ENCODE measurements around the gene SKOR1.

The SKOR1 gene

DNA sequence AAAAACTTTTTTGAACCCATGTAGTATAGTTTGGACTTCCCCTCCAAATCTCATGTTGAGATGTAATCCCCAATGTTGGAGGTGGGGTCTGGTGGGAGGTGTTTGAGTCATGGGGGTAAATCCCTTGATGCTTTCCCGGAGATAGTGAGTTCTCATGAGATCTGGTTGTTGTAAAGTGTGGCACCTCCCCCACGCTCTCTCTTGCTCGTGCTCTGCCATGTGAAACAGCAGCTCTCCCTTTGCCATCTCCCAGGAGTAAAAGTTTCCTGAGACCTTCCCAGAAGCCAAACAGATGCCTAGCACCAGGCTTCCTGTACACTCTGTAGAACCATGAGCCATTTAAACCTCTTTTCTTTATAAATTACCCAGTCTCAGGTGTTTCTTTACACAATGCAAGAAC, 30.5 kb downstream of the SKOR1 start:
- DNase-seq = no peak

DNA sequence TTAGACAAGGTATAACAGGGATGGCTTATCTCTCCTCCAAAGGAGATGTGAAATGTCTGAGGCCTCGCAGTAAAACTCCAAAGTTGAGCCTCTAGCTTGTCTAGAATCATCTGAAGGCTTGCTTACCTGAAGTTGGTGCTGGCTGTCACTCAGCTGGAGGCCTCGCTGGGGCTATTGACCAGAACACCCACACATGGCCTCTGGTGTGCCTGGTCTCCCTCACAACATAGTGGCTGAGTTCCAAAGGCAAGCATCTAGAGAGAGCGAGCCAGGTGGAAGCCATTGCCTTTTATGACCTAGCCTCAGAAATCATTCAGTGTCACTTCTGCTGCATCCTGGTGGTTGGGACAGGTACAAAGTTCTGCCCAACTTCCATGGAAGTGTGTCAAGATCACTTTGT, 31.9 kb downstream of the SKOR1 start:
- DNase-seq = no peak

GRCh38 chr15:67859331-67859946, 34.1 kb downstream of the SKOR1 start:
- no peak for DNase-seq

- DNase-seq = no peak
Measured at GRCh38 chr15:67861983-67862382, 36.7 kb downstream of the SKOR1 start.

- DNase-seq = no peak
Measured at GRCh38 chr15:67862750-67863441, 37.6 kb downstream of the SKOR1 start.

DNA sequence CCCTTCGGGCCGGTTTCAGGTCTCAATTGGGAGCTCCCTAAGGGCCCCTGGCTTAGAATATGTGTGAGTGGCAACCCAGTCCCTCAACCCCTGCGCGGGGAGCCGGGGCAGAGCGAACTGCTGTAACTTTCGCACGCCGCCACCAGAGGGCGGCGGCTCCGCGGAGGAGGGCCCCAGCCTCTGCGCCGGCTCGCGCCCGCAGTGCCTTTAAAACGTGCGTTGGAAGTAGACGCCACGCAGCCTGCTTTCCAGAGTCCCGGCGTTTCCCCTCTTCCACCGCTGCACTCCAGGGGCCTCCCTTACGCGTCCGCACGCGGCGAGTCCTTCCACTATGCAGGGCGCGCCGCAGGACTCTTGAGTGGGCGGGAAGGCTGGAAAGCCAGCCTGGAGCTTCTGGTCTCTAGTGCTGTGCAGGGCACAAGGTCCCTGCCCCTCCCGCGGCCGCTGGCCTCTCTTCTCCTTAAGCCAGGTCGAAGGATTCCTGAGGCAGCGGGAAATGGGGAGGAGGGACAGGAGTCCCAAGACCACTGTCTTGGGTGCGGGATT, 38.2 kb downstream of the SKOR1 start:
- peak; percentile 77 to 78 for DNase-seq

- DNase-seq = no peak
Measured at GRCh38 chr15:67865331-67865730, 40.0 kb downstream of the SKOR1 start.

DNA sequence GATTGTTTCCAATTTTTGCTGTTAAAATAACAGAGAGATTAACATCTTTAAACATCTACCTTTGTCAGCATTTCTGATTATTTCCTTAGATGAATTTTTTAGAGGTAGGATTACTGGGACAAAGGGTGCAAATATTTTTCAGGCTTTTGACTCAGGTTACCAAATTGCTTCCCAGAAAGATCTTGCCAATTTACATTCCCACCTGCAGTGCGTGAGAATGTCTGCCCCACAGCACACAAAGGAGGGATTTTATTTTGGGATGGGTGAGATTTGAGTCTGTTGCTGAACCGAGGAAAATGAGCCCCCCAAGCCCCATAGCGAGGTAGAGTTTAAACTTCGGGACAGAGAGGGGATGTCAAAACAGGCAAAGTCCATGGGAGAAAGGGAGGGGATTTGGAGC, 40.5 kb downstream of the SKOR1 start:
- DNase-seq = no peak

DNA sequence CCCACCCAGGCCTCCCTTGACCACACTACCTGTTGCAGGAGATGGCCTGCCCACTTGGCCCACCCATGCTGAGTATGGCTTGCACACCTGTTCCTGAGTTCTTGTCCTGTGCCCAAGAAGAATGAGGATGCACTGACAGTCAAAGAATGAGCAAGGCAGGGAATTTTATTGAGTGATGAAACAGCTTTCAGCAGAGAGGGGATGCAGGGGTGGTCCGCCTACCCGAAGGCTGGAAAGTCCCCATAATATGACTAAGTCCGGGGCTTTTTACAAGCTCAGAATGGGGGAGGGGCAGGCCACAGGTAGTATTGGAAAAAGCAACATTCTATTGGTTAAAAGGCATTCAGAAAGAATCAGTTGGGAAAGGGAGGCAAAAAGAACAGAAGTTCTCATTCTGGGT, 44.4 kb downstream of the SKOR1 start:
- no peak for DNase-seq

DNA sequence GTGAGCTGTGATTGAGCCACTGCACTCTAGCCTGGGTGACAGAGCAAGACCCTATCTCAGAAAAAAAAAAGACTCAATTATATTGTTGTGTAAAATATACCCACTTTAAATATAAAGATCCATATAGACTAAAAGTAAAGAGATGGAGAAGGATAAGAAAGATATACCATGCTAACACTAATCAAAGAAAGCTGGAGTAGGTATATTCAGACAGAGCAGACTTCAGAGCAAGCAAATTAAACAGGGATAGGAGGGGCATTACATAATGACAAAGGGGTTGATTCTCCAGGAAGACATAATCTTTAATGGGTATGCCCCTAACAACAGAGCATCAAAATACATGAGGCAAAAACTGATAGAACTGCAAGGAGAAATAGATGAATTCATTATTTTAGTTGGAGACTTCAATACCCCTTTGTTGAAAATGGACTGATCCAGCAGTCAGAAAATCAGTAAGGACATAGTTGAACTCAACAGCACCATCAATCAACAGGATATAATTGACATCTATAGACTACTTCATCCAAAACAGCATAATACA, 45.6 kb downstream of the SKOR1 start:
- no peak for DNase-seq

GRCh38 chr15:67873777-67874176, 48.5 kb downstream of the SKOR1 start:
- no peak for DNase-seq

DNA sequence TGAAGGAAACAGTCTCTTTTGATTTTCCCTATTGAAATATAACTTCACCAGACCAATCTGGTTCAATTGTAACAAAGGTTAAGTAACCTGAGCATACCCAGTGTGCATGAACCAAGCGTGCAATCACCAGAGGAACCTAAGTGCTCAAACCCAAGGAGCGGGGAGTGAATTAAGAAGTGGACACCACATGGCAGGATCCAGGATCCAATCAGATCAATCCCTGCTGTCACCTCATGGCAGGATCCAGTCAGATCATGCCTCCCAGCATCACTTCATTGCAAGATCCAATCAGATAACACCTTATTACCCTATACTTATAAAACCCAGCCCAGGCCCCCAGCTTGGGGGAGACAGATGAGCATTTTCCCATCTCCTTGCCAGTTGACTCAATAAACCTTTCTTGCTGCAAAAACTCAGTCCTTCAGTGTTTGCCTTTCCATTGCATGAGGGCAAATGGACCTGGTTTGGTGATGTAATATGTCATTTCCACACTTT, 53.5 kb downstream of the SKOR1 start:
- DNase-seq = no peak

- DNase-seq = no peak
Measured at GRCh38 chr15:67879440-67880129, 54.3 kb downstream of the SKOR1 start.

GRCh38 chr15:67880651-67881182, 55.4 kb downstream of the SKOR1 start:
- DNase-seq = peak in 1 of 2 experiments; percentile 43

DNA sequence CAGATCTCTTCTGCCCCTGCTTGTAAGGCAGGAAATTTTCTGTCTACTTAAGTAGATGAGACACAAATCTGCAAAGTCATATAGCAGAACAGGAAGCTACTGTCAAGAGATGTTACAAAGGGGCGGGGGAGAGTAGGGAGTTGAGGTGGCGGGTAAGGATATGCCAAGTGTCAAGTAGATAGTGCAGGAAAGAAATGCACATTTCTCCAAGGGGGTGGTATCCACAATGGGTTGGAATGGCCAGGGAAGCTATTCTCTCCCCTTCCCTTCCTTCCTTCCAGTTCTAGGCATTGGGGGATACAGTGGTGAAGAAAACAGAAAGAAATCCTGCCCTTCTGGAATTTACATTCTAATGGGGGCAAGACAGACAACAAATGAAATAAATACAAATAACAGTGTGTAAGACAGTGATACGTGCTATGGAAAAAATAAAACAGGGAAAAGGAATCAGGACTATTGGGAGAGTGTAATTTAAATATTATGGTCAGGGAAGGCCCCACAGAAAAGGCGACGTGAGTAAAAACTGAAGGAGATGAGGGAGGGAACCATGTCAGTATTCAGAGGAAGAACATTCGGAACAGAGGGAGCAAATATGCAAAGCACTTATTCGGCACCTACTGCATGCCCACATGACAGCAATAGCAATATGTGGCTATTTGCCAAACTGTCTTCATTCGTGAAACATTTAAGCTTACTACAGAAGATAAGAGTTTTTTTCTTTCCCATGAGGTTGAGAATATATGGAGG, 57.4 kb downstream of the SKOR1 start:
- no peak for DNase-seq

- DNase-seq = no peak
Measured at GRCh38 chr15:67883234-67883773, 58.0 kb downstream of the SKOR1 start.

DNA sequence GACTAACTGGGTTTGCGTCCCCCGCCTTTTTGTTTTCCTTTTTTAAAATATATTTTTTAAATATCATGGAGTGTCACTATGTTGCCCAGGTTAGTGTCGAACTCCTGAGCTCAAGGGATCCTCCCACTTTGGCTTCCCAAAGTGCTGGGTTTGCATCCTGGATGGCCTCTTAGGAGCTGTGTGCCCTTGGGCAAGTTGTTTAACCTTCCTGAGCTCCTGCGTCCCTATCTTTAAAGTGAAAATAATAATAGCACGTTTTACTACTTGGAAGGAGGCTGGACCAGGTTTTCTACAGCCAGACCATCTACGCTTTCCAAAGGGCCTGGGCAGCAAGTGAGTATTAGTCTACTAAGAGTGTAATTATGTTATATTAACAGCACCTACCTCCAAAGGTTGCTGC, 58.7 kb downstream of the SKOR1 start:
- DNase-seq = no peak
